ENCODE results near the gene RXRG. TPM values are rescaled to one million over a fixed set of nuclear protein-coding genes. Genes with fewer than 3 reads are reported as not detected.

Gene RXRG
- total RNA-seq, 4 donors from 2014 or later, result 1.7 to 3.9 (median 2.5) TPM

- Histone ChIP-seq H3K36me3 (no peaks in the 10 kb centered on the region), H3K4me3 (no peak overlapping the region), H3K27ac (replicated peaks in 1 of 4) (no peak overlapping the region), H3K9me3 (no peaks in the 10 kb centered on the region), H3K27me3 (peaks cover 0 to 6% (median 0%) of the 10 kb centered on the region in 4 donors), H3K4me1 (peaks cover 0 to 9% (median 0%) of the 10 kb centered on the region in 4 donors)
- no peak for DNase-seq (ENCODE audit: extremely low spot score)
- TF ChIP-seq, protein P1, sequence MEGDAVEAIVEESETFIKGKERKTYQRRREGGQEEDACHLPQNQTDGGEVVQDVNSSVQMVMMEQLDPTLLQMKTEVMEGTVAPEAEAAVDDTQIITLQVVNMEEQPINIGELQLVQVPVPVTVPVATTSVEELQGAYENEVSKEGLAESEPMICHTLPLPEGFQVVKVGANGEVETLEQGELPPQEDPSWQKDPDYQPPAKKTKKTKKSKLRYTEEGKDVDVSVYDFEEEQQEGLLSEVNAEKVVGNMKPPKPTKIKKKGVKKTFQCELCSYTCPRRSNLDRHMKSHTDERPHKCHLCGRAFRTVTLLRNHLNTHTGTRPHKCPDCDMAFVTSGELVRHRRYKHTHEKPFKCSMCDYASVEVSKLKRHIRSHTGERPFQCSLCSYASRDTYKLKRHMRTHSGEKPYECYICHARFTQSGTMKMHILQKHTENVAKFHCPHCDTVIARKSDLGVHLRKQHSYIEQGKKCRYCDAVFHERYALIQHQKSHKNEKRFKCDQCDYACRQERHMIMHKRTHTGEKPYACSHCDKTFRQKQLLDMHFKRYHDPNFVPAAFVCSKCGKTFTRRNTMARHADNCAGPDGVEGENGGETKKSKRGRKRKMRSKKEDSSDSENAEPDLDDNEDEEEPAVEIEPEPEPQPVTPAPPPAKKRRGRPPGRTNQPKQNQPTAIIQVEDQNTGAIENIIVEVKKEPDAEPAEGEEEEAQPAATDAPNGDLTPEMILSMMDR (IDR thresholded peaks at IDR 0.05), result no peak
- TF ChIP-seq EP300 (IDR thresholded peaks at IDR 0.05), result no peak
- no peak for TF ChIP-seq POLR2AphosphoS5 (IDR thresholded peaks at IDR 0.05)
- no peak for TF ChIP-seq POLR2A (IDR thresholded peaks at IDR 0.05; ENCODE audit: low read depth)
- WGBS, result 49% methylated on average over 2 of the region's 2 CpGs
- intact Hi-C loops (cut with DNase I), result no loop called here
Measured at GRCh38 chr1:165434281-165434680, 10.6 kb downstream of the RXRG start.

DNA sequence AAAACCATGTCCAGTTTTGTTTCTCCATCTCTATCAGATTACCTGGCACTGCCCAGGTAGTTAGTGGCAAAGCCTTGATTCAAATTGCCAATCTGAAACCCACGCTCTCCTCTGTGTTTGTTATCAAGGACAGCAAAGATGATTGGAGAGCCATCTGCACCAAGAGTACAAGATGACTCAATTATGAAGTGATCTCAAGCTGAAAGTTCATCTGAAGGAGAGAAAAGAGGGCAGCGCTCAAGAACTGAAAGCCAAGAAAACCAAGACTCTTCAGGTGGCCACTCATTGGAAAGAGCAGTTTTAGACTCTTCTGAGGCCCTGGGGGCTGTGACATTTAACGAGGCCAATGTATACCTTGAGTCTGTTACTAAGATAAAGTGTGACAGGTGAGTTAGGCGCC lies 13.8 kb downstream of the RXRG start:
- 86% methylated on average over 4 of the region's 4 CpGs for WGBS
- intact Hi-C loops (cut with DNase I), result no loop called here
- H3K4me3 ChIP-seq, result no peak overlapping the region
- no peaks in the 10 kb centered on the region for H3K27me3 ChIP-seq
- TF ChIP-seq POLR2AphosphoS5 (IDR thresholded peaks at IDR 0.05) (no peak), EP300 (IDR thresholded peaks at IDR 0.05) (no peak), POLR2A (IDR thresholded peaks at IDR 0.05; ENCODE audit: low read depth) (no peak)
- TF ChIP-seq, protein P1 (IDR thresholded peaks at IDR 0.05), result no peak
- DNase-seq (ENCODE audit: extremely low spot score), result no peak
- H3K27ac ChIP-seq (replicated peaks in 1 of 4), result no peak overlapping the region
- H3K4me1 ChIP-seq, result peaks cover 0 to 9% (median under 1%) of the 10 kb centered on the region in 4 donors
- no peaks in the 10 kb centered on the region for H3K9me3 ChIP-seq
- no peaks in the 10 kb centered on the region for H3K36me3 ChIP-seq

- Histone ChIP-seq H3K36me3 (no peaks in the 10 kb centered on the region), H3K27me3 (no peaks in the 10 kb centered on the region), H3K9me3 (no peaks in the 10 kb centered on the region), H3K4me3 (no peak overlapping the region), H3K4me1 (peaks cover 15 to 30% (median 19%) of the 10 kb centered on the region in 4 donors), H3K27ac (replicated peaks in 1 of 4) (no peak overlapping the region)
- intact Hi-C loops (cut with DNase I), result no loop called here
- TF ChIP-seq POLR2AphosphoS5 (IDR thresholded peaks at IDR 0.05) (no peak), POLR2A (IDR thresholded peaks at IDR 0.05; ENCODE audit: low read depth) (no peak)
- 93% methylated on average over 2 of the region's 2 CpGs for WGBS
- no peak for DNase-seq (ENCODE audit: extremely low spot score)
Measured at GRCh38 chr1:165426745-165427144, 18.2 kb downstream of the RXRG start.

- H3K9me3 ChIP-seq, result no peaks in the 10 kb centered on the region
- peak overlapping the region in 1 of 4 donors; percentile 74 for H3K27ac ChIP-seq (replicated peaks in 1 of 4)
- intact Hi-C loops (cut with DNase I), result no loop called here
- no peak for DNase-seq (ENCODE audit: extremely low spot score)
- H3K27me3 ChIP-seq, result no peaks in the 10 kb centered on the region
- 90% methylated on average over 2 of the region's 2 CpGs for WGBS
- H3K36me3 ChIP-seq, result no peaks in the 10 kb centered on the region
- TF ChIP-seq, protein P1 (IDR thresholded peaks at IDR 0.05), result no peak
- TF ChIP-seq POLR2A (IDR thresholded peaks at IDR 0.05; ENCODE audit: low read depth), result no peak
- no peak for TF ChIP-seq POLR2AphosphoS5 (IDR thresholded peaks at IDR 0.05)
- TF ChIP-seq EP300 (IDR thresholded peaks at IDR 0.05), result no peak
- no peak overlapping the region for H3K4me3 ChIP-seq
- H3K4me1 ChIP-seq, result peaks cover 15 to 30% (median 19%) of the 10 kb centered on the region in 4 donors
Measured at GRCh38 chr1:165425621-165426020, 19.3 kb downstream of the RXRG start.

- Histone ChIP-seq H3K27me3 (no peaks in the 10 kb centered on the region), H3K27ac (replicated peaks in 1 of 4) (peak overlapping the region; percentile 45 to 74 (median 58)), H3K4me3 (peak overlapping the region; percentile 20 to 44 (median 28)), H3K9me3 (no peaks in the 10 kb centered on the region), H3K4me1 (peaks cover 15 to 30% (median 19%) of the 10 kb centered on the region in 4 donors), H3K36me3 (no peaks in the 10 kb centered on the region)
- no peak for DNase-seq (ENCODE audit: extremely low spot score)
- TF ChIP-seq, protein P1 (IDR thresholded peaks at IDR 0.05), result no peak
- TF ChIP-seq POLR2AphosphoS5 (IDR thresholded peaks at IDR 0.05), result no peak
- no peak for TF ChIP-seq POLR2A (IDR thresholded peaks at IDR 0.05; ENCODE audit: low read depth)
- TF ChIP-seq EP300 (IDR thresholded peaks at IDR 0.05), result no peak
- 34% methylated on average over 10 of the region's 10 CpGs for WGBS
- intact Hi-C loops (cut with DNase I), result no loop called here
Measured at GRCh38 chr1:165424454-165425216, 20.3 kb downstream of the RXRG start.

Measured in esophagus muscularis mucosa (tissue), 4 donors.